GM10847 (cell line): ENCODE results near the gene BLVRA.

Experiments used
- POLR2A ChIP-seq: IDR thresholded peaks from 2 replicates; pipeline ENCODE4 v1.6.1; 2011; ENCODE audit not compliant: insufficient read length; ENCODE audit errors: extremely low read depth

BLVRA gene

DNA sequence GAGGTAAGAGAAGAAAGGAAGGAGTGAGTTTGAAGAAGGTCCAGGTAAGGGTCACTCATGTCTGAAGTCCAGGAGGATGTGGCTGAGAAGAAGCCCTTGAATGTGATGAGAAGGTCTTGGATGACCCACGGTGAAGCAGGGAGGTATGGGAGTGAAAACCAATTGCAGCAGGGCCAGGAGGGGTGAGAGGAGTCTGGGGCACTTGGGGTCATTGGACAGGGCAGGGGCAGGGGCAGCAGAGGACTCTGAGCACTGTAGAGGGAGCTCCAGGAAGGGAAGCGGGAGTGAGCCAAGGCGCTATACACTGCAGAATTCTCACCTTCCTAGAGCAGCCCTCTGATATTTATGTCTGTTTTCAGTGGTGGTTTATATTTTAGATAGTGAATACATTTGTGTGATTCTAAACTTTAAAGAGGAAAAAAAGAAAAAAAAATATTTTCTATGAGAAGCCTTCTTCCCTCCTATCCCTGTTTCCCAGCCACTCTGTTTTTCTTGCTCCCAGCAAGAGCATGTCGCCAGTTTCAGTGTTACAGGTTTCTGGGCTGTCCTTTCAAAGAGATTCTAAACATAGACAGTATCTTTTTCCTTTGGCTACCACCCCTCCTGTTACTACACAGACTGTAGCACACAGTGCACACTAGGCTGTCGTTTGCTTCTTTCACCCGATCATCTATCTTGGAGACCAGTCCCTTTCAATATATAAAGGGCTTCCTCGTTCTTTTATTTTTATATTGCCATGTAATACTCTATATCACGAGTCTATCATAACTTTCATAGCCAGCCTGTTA is 24.5 kb downstream of the BLVRA start:
- no peak for TF ChIP-seq POLR2A

DNA sequence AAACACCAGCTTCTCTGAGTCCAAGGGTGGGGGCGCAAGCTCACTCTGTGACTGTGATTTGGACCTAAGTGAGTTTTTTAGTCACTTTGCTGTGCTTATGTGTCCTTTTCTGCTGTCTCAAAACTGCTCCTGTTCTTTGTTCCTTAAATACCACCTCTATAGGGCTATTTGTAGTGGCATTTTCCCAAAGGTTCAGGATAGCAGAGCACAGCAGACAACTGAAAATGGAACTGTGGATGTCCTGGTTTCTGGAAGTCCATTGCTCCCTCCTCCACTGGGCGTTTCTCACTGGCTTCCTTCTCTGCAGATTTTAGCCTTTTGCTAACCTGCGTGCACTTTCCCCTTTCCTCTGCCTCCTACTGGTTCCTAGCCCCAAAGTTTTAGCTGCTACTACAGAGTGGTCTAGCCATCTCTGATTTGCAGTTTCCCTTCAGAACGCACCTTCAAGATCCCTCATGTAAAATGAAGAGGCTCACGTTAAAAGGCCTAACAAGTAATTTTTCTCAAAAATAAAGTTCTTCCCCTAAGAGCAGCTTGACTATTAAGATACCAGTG is 25.6 kb downstream of the BLVRA start:
- TF ChIP-seq POLR2A = no peak

DNA sequence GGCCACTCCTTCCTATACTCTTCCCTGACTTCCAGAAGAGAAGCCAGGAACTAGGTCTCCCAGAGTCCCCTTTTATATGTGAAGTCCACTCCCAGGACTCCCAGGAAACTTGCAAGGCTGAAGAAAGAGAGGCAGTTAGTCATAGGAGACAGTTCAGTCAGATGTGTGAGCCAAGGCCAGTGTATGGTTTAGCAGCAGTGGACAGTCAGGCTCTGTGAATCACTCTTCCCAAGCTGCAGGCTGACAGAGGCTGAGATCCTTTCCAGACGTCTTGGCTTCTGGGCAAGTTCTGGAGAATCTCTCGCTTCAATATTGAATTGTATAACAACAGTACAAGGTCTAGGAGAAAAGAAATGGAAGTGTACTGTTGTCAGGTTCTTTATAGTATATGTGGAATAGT is 26.9 kb downstream of the BLVRA start:
- no peak for TF ChIP-seq POLR2A

GRCh38 chr7:43787771-43788170 is 29.3 kb downstream of the BLVRA start:
- TF ChIP-seq POLR2A = no peak

GRCh38 chr7:43790006-43790405 is 31.5 kb downstream of the BLVRA start:
- no peak for TF ChIP-seq POLR2A

DNA sequence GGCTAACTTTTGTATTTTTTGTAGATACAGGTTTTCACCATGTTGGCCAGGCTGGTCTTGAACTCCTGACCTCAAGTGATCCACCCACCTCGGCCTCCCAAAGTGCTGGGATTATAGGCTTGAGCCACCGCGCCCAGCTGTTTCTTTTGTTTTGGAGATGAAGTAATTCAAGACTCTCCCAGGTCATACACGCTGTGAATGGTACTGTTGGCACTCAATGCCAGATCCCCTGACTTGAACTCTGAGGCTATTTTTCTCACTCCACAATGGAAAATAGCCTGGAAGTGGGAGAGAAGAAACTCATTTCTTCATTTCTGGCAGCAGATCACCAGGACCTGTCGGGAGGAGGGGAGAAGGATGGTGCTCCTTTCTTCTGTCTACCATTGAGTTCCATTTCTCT is 32.4 kb downstream of the BLVRA start:
- TF ChIP-seq POLR2A = no peak

DNA sequence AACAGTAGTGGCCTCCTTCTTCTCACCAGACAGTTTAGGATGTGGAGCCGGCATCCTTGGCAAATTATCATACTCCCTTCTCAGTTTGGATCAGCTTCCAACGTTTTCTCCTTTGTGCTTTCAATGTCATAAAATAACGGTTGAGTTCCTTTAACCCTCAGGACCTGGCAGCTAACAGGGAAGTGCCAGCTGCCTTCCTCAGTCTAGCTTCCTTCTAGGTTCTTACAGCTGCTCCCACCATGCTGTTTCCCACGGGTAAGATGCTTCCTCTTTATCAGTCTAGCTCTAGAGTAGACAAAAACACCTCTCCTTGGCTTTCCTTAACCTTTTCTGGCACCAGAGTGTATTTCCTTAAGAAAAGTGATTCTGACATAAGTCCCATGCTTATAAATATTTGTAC is 33.2 kb downstream of the BLVRA start:
- TF ChIP-seq POLR2A = no peak

GRCh38 chr7:43792471-43793150 is 34.1 kb downstream of the BLVRA start:
- no peak for TF ChIP-seq POLR2A

DNA sequence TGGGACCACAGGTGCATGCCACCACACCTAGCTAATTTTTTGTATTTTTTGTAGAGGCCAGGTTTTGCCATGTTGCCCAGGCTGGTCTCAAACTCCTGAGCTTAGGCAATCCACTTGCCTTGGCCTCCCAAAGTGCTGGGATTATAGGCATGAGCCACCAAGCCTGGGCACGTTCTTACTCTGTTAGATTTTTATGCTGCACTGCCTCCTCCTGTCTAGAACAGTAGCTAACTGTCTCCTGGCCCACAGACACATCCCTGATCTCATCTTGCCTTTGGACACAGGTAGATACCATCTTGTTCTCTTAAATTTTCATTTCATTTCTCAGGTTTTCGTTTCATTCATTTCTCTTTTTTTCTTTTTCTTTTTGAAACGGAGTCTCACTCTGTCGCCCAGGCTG is 41.1 kb downstream of the BLVRA start:
- TF ChIP-seq POLR2A = no peak

- TF ChIP-seq POLR2A = no peak
Measured at GRCh38 chr7:43803865-43804264, 45.4 kb downstream of the BLVRA start.

GRCh38 chr7:43808410-43808809 is 49.9 kb downstream of the BLVRA start:
- TF ChIP-seq POLR2A = no peak

DNA sequence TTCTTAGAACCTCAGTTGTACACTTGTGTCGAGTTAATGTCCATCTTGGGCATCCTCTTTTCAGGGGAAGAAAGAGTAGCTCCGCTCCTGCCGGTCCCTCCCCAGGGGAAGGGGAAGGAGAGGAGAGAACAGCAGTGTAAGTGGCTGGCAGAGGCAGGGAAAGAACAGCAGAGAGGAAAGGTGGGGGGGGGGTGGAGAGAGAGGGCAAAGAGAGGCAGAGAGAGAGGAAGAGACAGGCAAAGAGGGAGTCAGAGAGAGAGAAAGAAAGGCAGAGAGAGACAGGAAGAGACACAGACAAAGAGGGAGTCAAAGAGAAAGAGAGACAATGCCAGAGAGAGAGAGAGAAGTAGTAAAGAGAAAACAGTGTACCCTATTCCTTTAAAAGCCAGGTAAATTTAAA is 56.9 kb downstream of the BLVRA start:
- TF ChIP-seq POLR2A = no peak

- no peak for TF ChIP-seq POLR2A
Measured at GRCh38 chr7:43823941-43824340, 65.5 kb downstream of the BLVRA start.

DNA sequence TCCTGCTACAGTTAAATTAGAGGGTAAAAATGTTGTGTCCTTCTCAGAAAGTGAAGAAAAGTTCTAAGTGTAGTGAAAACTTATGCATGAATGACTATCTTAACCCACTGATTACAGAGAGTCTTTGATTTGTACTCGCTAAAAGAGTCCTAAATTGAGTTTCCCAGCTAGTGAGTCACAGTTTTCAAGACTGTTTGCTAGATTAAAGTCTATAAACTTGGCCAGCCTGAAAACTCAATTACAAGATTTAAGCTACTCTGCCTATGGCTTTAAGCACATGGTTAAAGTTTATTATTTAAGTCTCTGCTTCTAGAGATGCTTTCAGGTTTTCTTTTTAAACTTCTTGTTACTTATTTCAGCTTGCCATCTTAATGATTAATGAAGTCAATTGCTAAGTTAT is 66.5 kb downstream of the BLVRA start:
- no peak for TF ChIP-seq POLR2A

DNA sequence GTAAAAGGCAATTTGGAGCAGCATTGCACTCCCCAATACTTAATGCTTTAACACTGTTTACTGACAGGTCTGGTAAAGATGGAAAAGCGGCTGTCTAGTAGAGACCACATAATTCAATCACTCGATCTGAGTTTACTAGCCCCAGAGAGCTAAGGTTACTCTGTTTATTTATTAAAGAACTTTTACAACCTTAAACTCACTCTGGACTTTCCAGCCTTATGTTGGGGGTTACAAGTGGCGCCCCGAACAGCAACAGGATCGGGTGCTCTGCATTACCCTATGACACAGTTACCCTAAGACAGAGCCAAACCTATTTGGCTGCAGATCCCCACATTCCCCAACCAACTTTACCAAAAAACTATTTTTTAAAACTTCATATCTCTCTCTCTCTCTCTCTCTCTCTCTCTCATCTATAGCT is 66.9 kb downstream of the BLVRA start:
- no peak for TF ChIP-seq POLR2A
